ENCODE data around the gene SEMA3E.

SEMA3E gene

DNA sequence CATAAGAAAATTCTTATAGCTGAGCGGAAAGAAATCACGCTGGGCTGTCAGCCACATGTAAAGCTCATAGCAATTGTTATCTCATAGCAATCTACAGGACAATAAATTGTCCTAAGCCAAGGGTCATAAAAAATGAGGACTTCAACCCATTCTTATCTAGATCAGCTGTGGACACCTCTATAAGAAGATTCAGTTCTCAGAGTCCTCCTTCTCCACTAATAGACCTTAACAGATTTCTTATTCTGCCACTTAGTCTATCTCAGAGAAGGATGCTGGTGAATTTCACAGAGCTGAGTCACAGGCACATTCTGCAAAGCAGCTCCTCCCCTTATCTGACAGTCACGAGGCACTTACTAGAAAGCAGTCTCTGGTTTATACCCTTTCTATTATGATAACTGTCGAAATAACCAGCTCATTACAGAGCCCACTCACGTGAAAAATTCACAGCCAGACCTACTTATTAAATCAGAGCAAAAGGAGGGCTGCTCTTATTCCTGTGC lies 300.9 kb downstream of the SEMA3E start:
- Mint-ChIP-seq H3K4me1 (no peaks in the 10 kb centered on the region), H3K27ac (no peak overlapping the region), H3K4me3 (no peak overlapping the region), H3K9me3 (no peaks in the 10 kb centered on the region), H3K36me3 (no peaks in the 10 kb centered on the region), H3K27me3 (no peaks in the 10 kb centered on the region)

DNA sequence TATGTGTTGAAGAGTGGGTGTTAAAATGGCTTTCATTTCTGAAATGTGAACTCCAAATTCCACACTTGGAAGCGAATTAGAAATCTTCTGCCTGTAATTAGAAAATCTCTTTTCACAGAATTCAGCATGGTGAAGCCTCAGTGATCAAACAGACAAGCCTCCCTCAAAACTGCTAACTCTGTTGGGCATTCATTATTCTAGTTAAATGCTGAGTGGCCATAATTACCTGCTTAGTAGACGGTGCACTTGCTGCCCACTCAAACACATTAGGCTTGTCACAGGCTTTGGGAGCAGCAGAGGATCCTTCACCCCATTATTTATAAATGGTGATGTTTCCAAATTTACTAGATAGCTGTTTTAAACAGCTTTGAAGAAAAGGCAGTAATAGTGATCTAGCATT lies 309.0 kb downstream of the SEMA3E start:
- no peaks in the 10 kb centered on the region for H3K27me3 Mint-ChIP-seq
- H3K9me3 Mint-ChIP-seq = no peaks in the 10 kb centered on the region
- H3K4me1 Mint-ChIP-seq = no peaks in the 10 kb centered on the region
- H3K4me3 Mint-ChIP-seq = no peak overlapping the region
- no peak overlapping the region for H3K27ac Mint-ChIP-seq
- H3K36me3 Mint-ChIP-seq = no peaks in the 10 kb centered on the region

DNA sequence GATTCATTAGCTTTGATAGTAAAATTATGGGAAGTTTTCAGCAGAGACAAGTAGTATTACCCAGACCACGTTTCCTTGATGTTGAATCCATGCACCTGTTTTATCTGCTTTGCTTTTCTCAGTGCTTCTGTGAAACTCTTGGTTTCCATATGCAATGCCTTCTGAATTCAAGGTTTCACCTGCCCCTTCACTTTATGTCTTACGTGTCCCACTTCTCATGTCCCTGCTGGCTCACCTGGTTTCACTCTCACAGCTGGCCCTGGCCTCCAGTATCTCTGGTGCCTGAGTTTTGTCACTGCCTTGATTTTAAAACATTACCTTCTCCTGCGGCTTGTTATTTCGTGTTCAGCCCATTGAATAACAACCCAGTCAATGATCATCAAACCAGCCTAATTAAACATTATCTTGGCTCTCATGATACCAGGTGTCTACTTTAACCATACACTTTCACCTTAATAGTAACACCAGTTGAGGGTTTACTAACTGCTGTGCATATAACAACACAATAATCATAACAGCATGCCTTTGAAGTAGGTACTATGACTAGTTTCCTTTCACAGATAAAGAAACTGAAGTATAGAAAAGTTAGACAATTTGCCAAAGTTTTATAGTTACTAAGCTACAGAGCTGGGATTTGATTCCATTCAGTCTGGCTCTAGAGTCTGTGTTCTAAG lies 310.5 kb downstream of the SEMA3E start:
- no peaks in the 10 kb centered on the region for H3K4me1 Mint-ChIP-seq
- no peak overlapping the region for H3K4me3 Mint-ChIP-seq
- no peak overlapping the region for H3K27ac Mint-ChIP-seq
- H3K27me3 Mint-ChIP-seq = no peaks in the 10 kb centered on the region
- no peaks in the 10 kb centered on the region for H3K36me3 Mint-ChIP-seq
- H3K9me3 Mint-ChIP-seq = no peaks in the 10 kb centered on the region

DNA sequence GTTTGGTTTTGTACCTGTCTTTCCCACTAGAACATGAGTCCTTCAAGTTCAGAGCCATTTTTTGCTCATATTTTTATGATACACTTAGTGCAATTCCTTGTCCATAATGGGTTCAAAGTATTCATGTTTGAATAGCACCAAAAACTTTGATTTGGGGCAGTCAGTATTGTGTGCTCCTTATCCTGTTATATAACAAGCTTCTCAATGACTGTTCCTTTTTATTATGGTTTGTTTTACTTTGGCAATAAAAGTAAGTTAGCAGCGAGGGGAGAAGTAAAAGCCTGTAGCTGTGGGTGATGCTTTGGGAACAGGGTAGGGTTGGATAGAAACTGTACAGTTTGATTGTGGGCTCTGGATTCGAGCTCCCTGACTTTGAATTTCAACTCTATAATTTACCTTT lies 311.9 kb downstream of the SEMA3E start:
- H3K4me1 Mint-ChIP-seq = no peaks in the 10 kb centered on the region
- no peak overlapping the region for H3K4me3 Mint-ChIP-seq
- no peaks in the 10 kb centered on the region for H3K27me3 Mint-ChIP-seq
- H3K27ac Mint-ChIP-seq = no peak overlapping the region
- H3K36me3 Mint-ChIP-seq = no peaks in the 10 kb centered on the region
- no peaks in the 10 kb centered on the region for H3K9me3 Mint-ChIP-seq

DNA sequence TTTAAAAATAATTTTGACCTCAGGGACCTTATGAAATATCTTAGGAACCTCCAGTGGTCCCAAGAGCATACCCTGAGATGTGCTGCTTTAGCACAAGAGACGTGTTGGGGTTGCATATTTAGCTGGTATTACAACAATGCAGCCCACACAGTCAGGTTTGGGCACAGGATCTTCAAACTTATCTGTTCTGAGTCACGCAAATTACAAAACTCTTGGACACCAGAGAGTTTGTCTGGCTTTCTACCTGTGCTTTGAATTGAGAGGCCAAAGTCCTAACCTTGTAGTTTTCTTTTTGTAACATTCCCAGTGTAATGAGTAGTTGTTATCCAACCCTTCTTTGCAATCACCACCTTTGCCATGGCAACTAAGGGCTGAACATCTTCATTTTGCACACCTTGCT lies 322.7 kb downstream of the SEMA3E start:
- Mint-ChIP-seq H3K27me3 (no peaks in the 10 kb centered on the region), H3K27ac (no peak overlapping the region), H3K36me3 (no peaks in the 10 kb centered on the region), H3K4me3 (no peak overlapping the region), H3K9me3 (peaks cover 5% of the 10 kb centered on the region), H3K4me1 (no peaks in the 10 kb centered on the region)

DNA sequence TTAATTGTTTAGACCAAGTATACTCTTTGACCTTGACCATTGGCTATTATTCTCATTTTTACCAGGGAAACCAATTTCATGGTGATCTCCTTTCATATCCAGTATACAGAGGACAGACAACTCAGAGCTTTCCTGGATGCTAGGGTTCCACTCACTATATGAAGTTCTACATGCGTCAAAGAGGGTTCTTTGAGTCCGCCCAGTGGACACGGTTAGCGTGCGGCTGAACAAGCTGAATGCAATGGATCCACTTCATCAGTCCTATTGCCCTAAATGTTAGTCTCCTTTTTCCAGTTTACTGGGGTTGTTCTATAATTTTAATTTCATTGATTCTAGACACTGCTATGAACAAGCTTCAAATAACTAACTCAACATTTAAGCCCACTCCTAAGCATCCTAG lies 323.9 kb downstream of the SEMA3E start:
- H3K4me1 Mint-ChIP-seq = no peaks in the 10 kb centered on the region
- no peak overlapping the region for H3K27ac Mint-ChIP-seq
- no peaks in the 10 kb centered on the region for H3K36me3 Mint-ChIP-seq
- no peaks in the 10 kb centered on the region for H3K27me3 Mint-ChIP-seq
- no peak overlapping the region for H3K4me3 Mint-ChIP-seq
- peaks cover 5% of the 10 kb centered on the region for H3K9me3 Mint-ChIP-seq

DNA sequence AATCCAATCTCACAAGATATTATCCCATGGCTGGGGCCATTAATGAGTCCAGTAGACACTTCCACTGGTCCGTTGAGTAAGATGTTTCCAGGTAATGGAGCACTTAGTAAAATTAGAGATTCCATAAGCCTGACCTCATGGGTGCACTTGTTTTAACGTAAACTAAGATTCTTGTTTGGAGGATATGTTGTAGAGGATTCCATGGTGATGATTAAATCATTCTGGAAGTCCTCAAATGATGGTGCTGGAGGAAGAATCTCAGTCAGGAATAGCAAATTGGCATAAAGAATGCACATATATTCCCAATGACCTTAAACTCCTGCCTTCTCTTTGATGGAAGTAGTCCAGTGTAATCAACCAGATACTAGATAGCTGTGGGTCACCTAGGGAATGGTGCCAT lies 324.3 kb downstream of the SEMA3E start:
- H3K9me3 Mint-ChIP-seq = peaks cover 5% of the 10 kb centered on the region
- no peaks in the 10 kb centered on the region for H3K4me1 Mint-ChIP-seq
- H3K36me3 Mint-ChIP-seq = no peaks in the 10 kb centered on the region
- H3K4me3 Mint-ChIP-seq = no peak overlapping the region
- H3K27ac Mint-ChIP-seq = no peak overlapping the region
- no peaks in the 10 kb centered on the region for H3K27me3 Mint-ChIP-seq

DNA sequence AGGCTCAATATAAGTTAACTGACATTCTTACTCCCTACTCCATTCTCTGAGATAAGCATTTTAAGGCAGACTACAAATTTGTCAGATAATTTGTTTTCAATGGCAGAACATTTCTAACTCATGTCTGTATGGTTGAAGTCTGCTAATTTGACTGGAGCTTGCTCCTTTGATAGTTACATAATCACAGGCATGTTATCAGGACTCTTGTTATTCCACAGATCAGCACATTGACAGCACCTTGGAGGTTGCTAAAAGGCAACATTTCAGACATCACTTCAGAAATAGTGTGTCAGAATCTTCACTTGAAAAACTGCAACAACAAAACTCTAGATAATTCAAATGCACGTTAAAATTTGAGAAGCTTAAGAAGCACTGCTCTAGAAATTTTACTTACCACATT lies 327.9 kb downstream of the SEMA3E start:
- Mint-ChIP-seq H3K4me1 (no peaks in the 10 kb centered on the region), H3K36me3 (no peaks in the 10 kb centered on the region), H3K27me3 (no peaks in the 10 kb centered on the region), H3K27ac (no peak overlapping the region), H3K4me3 (no peak overlapping the region), H3K9me3 (peaks cover 4% of the 10 kb centered on the region)

DNA sequence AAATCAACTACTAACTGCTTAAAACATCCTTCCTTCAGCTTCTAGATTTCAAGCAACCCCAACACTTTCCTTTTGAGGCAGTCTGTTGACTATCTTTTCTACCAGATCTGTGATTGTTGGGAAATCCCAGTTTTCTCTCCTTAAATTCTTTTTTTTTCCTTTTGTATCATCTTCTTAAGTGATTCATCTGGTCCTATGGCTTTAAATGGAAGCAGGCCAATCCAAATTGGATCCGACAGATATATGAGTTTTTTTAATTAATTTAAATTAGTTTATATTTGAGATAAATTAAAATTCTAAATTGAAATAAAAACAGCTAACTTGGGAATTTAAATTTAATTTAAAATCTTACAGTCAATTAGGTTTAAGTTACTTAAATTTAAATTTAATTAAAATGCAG lies 335.0 kb downstream of the SEMA3E start:
- no peak overlapping the region for H3K27ac Mint-ChIP-seq
- no peaks in the 10 kb centered on the region for H3K27me3 Mint-ChIP-seq
- no peak overlapping the region for H3K4me3 Mint-ChIP-seq
- peaks cover 4% of the 10 kb centered on the region for H3K9me3 Mint-ChIP-seq
- H3K36me3 Mint-ChIP-seq = no peaks in the 10 kb centered on the region
- H3K4me1 Mint-ChIP-seq = no peaks in the 10 kb centered on the region

All from activated naive CD4-positive, alpha-beta T cell treated with anti-CD3 and anti-CD28 coated beads, Interleukin-2, amount 50 U/mL, for 24 hours (primary cell).